ENCODE data around the gene PPP3R1. TPM values are rescaled to one million over a fixed set of nuclear protein-coding genes. Genes with fewer than 3 reads are reported as not detected.
"Not testable (repeated sequence)": the region's sequence is repeated elsewhere in the genome, so short reads cannot be mapped to it uniquely, and the experiment has no call there.

Gene PPP3R1
- polyA plus RNA-seq, 1 donor from 2014 or later: 1.7 TPM

GRCh38 chr2:68175210-68175609 lies 77.1 kb downstream of the PPP3R1 start:
- H3K27ac Mint-ChIP-seq, H3K9me3 Mint-ChIP-seq, H3K4me3 Mint-ChIP-seq, H3K27me3 Mint-ChIP-seq, H3K36me3 Mint-ChIP-seq: not testable (repeated sequence)
- H3K4me1 Mint-ChIP-seq: peaks cover 23 to 25% (median 25%) of the 10 kb centered on the region in 3 donors

GRCh38 chr2:68172990-68173700 lies 79.2 kb downstream of the PPP3R1 start:
- Mint-ChIP-seq H3K4me1 (peaks cover 22 to 26% (median 24%) of the 10 kb centered on the region in 3 donors), H3K9me3 (no peaks in the 10 kb centered on the region), H3K27ac (peak overlapping the region; percentile 5 to 57 (median 46)), H3K27me3 (no peaks in the 10 kb centered on the region), H3K36me3 (peaks cover 5% of the 10 kb centered on the region), H3K4me3 (peak overlapping the region in 3 of 4 donors; percentile 3 to 72 (median 64))

GRCh38 chr2:68172521-68172920 lies 79.8 kb downstream of the PPP3R1 start:
- Mint-ChIP-seq H3K4me1 (peaks cover 24 to 28% (median 26%) of the 10 kb centered on the region in 3 donors), H3K27ac (peak overlapping the region in 2 of 3 donors; percentile 0 to 13), H3K4me3 (peak overlapping the region in 1 of 4 donors; percentile 59), H3K27me3 (no peaks in the 10 kb centered on the region), H3K9me3 (no peaks in the 10 kb centered on the region), H3K36me3 (peaks cover 6% of the 10 kb centered on the region)

- H3K4me3 Mint-ChIP-seq: no peak overlapping the region
- H3K4me1 Mint-ChIP-seq: peaks cover 19 to 25% (median 22%) of the 10 kb centered on the region in 3 donors
- H3K27ac Mint-ChIP-seq: no peak overlapping the region
- H3K27me3 Mint-ChIP-seq: no peaks in the 10 kb centered on the region
- H3K36me3 Mint-ChIP-seq: peaks cover 6% of the 10 kb centered on the region
- H3K9me3 Mint-ChIP-seq: no peaks in the 10 kb centered on the region
Measured at GRCh38 chr2:68171684-68172083, 80.6 kb downstream of the PPP3R1 start.

GRCh38 chr2:68171146-68171545 lies 81.2 kb downstream of the PPP3R1 start:
- H3K27ac Mint-ChIP-seq: no peak overlapping the region
- H3K4me1 Mint-ChIP-seq: peaks cover 20 to 25% (median 20%) of the 10 kb centered on the region in 3 donors
- no peaks in the 10 kb centered on the region for H3K9me3 Mint-ChIP-seq
- peaks cover 6% of the 10 kb centered on the region for H3K36me3 Mint-ChIP-seq
- H3K27me3 Mint-ChIP-seq: no peaks in the 10 kb centered on the region
- no peak overlapping the region for H3K4me3 Mint-ChIP-seq

- Mint-ChIP-seq H3K27ac (no peak overlapping the region), H3K9me3 (no peaks in the 10 kb centered on the region), H3K36me3 (peaks cover 6% of the 10 kb centered on the region), H3K4me3 (no peak overlapping the region), H3K4me1 (peaks cover 20 to 25% (median 23%) of the 10 kb centered on the region in 3 donors), H3K27me3 (no peaks in the 10 kb centered on the region)
Measured at GRCh38 chr2:68169308-68169707, 83.0 kb downstream of the PPP3R1 start.

GRCh38 chr2:68167186-68167585 lies 85.1 kb downstream of the PPP3R1 start:
- Mint-ChIP-seq H3K27me3 (no peaks in the 10 kb centered on the region), H3K4me1 (peaks cover 10 to 16% (median 12%) of the 10 kb centered on the region in 3 donors), H3K36me3 (peaks cover 4% of the 10 kb centered on the region), H3K9me3 (no peaks in the 10 kb centered on the region), H3K27ac (peak overlapping the region in 1 of 3 donors; percentile 76), H3K4me3 (no peak overlapping the region)

GRCh38 chr2:68163641-68164040 lies 88.7 kb downstream of the PPP3R1 start:
- no peaks in the 10 kb centered on the region for H3K27me3 Mint-ChIP-seq
- no peak overlapping the region for H3K4me3 Mint-ChIP-seq
- H3K4me1 Mint-ChIP-seq: peaks cover 11 to 23% (median 20%) of the 10 kb centered on the region in 3 donors
- H3K36me3 Mint-ChIP-seq: peaks cover 5% of the 10 kb centered on the region
- H3K9me3 Mint-ChIP-seq: no peaks in the 10 kb centered on the region
- H3K27ac Mint-ChIP-seq: peak overlapping the region in 2 of 3 donors; percentile 18 to 37

GRCh38 chr2:68158134-68158447 lies 94.2 kb downstream of the PPP3R1 start:
- Mint-ChIP-seq H3K27ac (peak overlapping the region; percentile 88 to 100 (median 98)), H3K9me3 (no peaks in the 10 kb centered on the region), H3K27me3 (no peaks in the 10 kb centered on the region), H3K4me1 (peaks cover 23 to 38% (median 26%) of the 10 kb centered on the region in 3 donors), H3K36me3 (peaks cover 2% of the 10 kb centered on the region), H3K4me3 (peak overlapping the region; percentile 82 to 99 (median 96))

GRCh38 chr2:68157402-68158133 lies 94.8 kb downstream of the PPP3R1 start, which contains the start of gene PNO1:
Gene PNO1 (plus strand): TSS chr2:68157888. CDS start chr2:68157935, 47 bp downstream.
- Mint-ChIP-seq H3K27ac (peak within 1 kb of the TSS; percentile 88 to 100 (median 98)), H3K4me1 (peaks cover 28 to 43% (median 29%) of the 10 kb centered on the region in 3 donors), H3K27me3 (no peaks in the 10 kb centered on the region), H3K9me3 (no peaks in the 10 kb centered on the region), H3K4me3 (peak within 1 kb of the TSS; percentile 82 to 99 (median 96)), H3K36me3 (peaks cover 2% of the 10 kb centered on the region)

GRCh38 chr2:68157002-68157401 lies 95.3 kb downstream of the PPP3R1 start:
- Mint-ChIP-seq H3K9me3 (no peaks in the 10 kb centered on the region), H3K4me1 (peaks cover 31 to 47% (median 34%) of the 10 kb centered on the region in 3 donors), H3K36me3 (peaks cover 2% of the 10 kb centered on the region), H3K27ac (peak overlapping the region; percentile 88 to 100 (median 98)), H3K4me3 (peak overlapping the region; percentile 82 to 99 (median 96)), H3K27me3 (no peaks in the 10 kb centered on the region)

GRCh38 chr2:68156419-68156818 lies 95.9 kb downstream of the PPP3R1 start:
- Mint-ChIP-seq H3K27ac (peak overlapping the region; percentile 88 to 100 (median 98)), H3K9me3 (no peaks in the 10 kb centered on the region), H3K4me1 (peaks cover 35 to 52% (median 37%) of the 10 kb centered on the region in 3 donors), H3K36me3 (peaks cover 2% of the 10 kb centered on the region), H3K27me3 (no peaks in the 10 kb centered on the region), H3K4me3 (peak overlapping the region; percentile 82 to 99 (median 96))

GRCh38 chr2:68155618-68156017 lies 96.7 kb downstream of the PPP3R1 start:
- Mint-ChIP-seq H3K27ac (peak overlapping the region in 2 of 3 donors; percentile 74 to 88), H3K9me3 (no peaks in the 10 kb centered on the region), H3K36me3 (peaks cover 6% of the 10 kb centered on the region), H3K4me1 (peaks cover 42 to 56% (median 44%) of the 10 kb centered on the region in 3 donors), H3K27me3 (no peaks in the 10 kb centered on the region), H3K4me3 (peak overlapping the region in 3 of 4 donors; percentile 34 to 60 (median 52))

- peaks cover 30 to 43% (median 38%) of the 10 kb centered on the region in 3 donors for H3K4me1 Mint-ChIP-seq
- no peaks in the 10 kb centered on the region for H3K9me3 Mint-ChIP-seq
- H3K27ac Mint-ChIP-seq: peak overlapping the region in 2 of 3 donors; percentile 59 to 86
- H3K4me3 Mint-ChIP-seq: peak overlapping the region; percentile 41 to 71 (median 46)
- H3K27me3 Mint-ChIP-seq: no peaks in the 10 kb centered on the region
- H3K36me3 Mint-ChIP-seq: peaks cover 5% of the 10 kb centered on the region
Measured at GRCh38 chr2:68152681-68153347, 99.5 kb downstream of the PPP3R1 start.

- H3K27ac Mint-ChIP-seq: peak overlapping the region in 1 of 3 donors; percentile 52
- H3K36me3 Mint-ChIP-seq: peaks cover 5% of the 10 kb centered on the region
- H3K9me3 Mint-ChIP-seq: no peaks in the 10 kb centered on the region
- no peaks in the 10 kb centered on the region for H3K27me3 Mint-ChIP-seq
- H3K4me3 Mint-ChIP-seq: peak overlapping the region in 2 of 4 donors; percentile 19 to 58
- H3K4me1 Mint-ChIP-seq: peaks cover 22 to 28% (median 28%) of the 10 kb centered on the region in 3 donors
Measured at GRCh38 chr2:68151037-68151436, 101.3 kb downstream of the PPP3R1 start.

Data from IgD-negative memory B cell (primary cell).